HG02885 (cell line): ENCODE measurements around the gene GNG14.
A peak's percentile ranks its signal among the peaks of the same experiment; 100 is the strongest.
"Not testable (repeated sequence)": the region's sequence is repeated elsewhere in the genome, so short reads cannot be mapped to it uniquely, and the experiment has no call there.

ENCODE experiments used
- ATAC-seq: cut with Tn5 transposase; IDR thresholded peaks from one replicate; pipeline ENCODE4 v1.9.1; 2021; ENCODE audit warnings: mild to moderate bottlenecking; ENCODE audit not compliant: unreplicated experiment, poor library complexity

GNG14 gene

GRCh38 chr19:12695096-12695495, 7.3 kb downstream of the GNG14 start:
- ATAC-seq, result no peak

- no peak for ATAC-seq
Measured at GRCh38 chr19:12695514-12695913, 7.7 kb downstream of the GNG14 start.

- ATAC-seq, result peak; percentile 35
Measured at GRCh38 chr19:12695997-12696365, 8.2 kb downstream of the GNG14 start.

GRCh38 chr19:12696366-12697335, 8.9 kb downstream of the GNG14 start, which contains the start of gene FBXW9:
TSS of gene FBXW9 (minus strand) at chr19:12696631. CDS start at chr19:12696581, 50 bp downstream.
- ATAC-seq, result peak; percentile 78

- not testable (repeated sequence) for ATAC-seq
Measured at GRCh38 chr19:12697425-12697824, 9.6 kb downstream of the GNG14 start.

GRCh38 chr19:12698138-12698537, 10.3 kb downstream of the GNG14 start:
- no peak for ATAC-seq

GRCh38 chr19:12701596-12702282, 13.9 kb downstream of the GNG14 start:
- no peak for ATAC-seq

- ATAC-seq, result no peak
Measured at GRCh38 chr19:12703046-12703445, 15.2 kb downstream of the GNG14 start.

GRCh38 chr19:12705169-12705568, 17.4 kb downstream of the GNG14 start:
- ATAC-seq, result no peak

- no peak for ATAC-seq
Measured at GRCh38 chr19:12705654-12706331, 18.0 kb downstream of the GNG14 start.

GRCh38 chr19:12706332-12706718, 18.5 kb downstream of the GNG14 start:
- ATAC-seq, result no peak

GRCh38 chr19:12708641-12709040, 20.8 kb downstream of the GNG14 start:
- no peak for ATAC-seq

- ATAC-seq, result no peak
Measured at GRCh38 chr19:12711187-12711586, 23.4 kb downstream of the GNG14 start.

GRCh38 chr19:12712077-12712476, 24.3 kb downstream of the GNG14 start:
- ATAC-seq, result not testable (repeated sequence)

GRCh38 chr19:12713304-12713703, 25.5 kb downstream of the GNG14 start:
- not testable (repeated sequence) for ATAC-seq

- no peak for ATAC-seq
Measured at GRCh38 chr19:12715102-12715501, 27.3 kb downstream of the GNG14 start.

GRCh38 chr19:12715929-12716328, 28.1 kb downstream of the GNG14 start:
- no peak for ATAC-seq

- ATAC-seq, result no peak
Measured at GRCh38 chr19:12720296-12720695, 32.5 kb downstream of the GNG14 start.

GRCh38 chr19:12720851-12721655, 33.3 kb downstream of the GNG14 start:
- ATAC-seq, result no peak
